Stimulated activated CD8-positive, alpha-beta memory T cell treated with anti-CD3 and anti-CD28 coated beads, Interleukin-4, amount 100 ng/mL, for 4 hours (primary cell): ENCODE results near the gene GPER1.

ENCODE experiments used
- DNase-seq, 2 donors: peaks; one replicate each; pipeline ENCODE4 v3.0.0-alpha.2; 2020; ENCODE audit warnings: low read depth in 2 of 2, low spot score in 1 of 2

GPER1 gene

GRCh38 chr7:1086588-1087464 lies 1.1 kb upstream of the GPER1 start:
- peak; percentile 36 to 55 for DNase-seq

- no peak for DNase-seq
Observed at GRCh38 chr7:1087465-1087814, 473 bp upstream of the GPER1 start.

- no peak for DNase-seq
Observed at GRCh38 chr7:1090236-1090635, 2.3 kb downstream of the GPER1 start.

GRCh38 chr7:1090686-1091643 lies 3.1 kb downstream of the GPER1 start:
- DNase-seq = no peak

- DNase-seq = no peak
Observed at GRCh38 chr7:1091644-1092027, 3.7 kb downstream of the GPER1 start.

- no peak for DNase-seq
Observed at GRCh38 chr7:1092161-1092632, 4.3 kb downstream of the GPER1 start.

- no peak for DNase-seq
Observed at GRCh38 chr7:1092806-1093501, 5.0 kb downstream of the GPER1 start.

GRCh38 chr7:1093502-1093843 lies 5.6 kb downstream of the GPER1 start:
- DNase-seq = no peak

- no peak for DNase-seq
Observed at GRCh38 chr7:1093916-1094508, 6.1 kb downstream of the GPER1 start.

- no peak for DNase-seq
Observed at GRCh38 chr7:1094870-1095269, 7.0 kb downstream of the GPER1 start.

GRCh38 chr7:1095621-1096155 lies 7.8 kb downstream of the GPER1 start:
- DNase-seq = no peak

- no peak for DNase-seq
Observed at GRCh38 chr7:1096156-1097119, 8.5 kb downstream of the GPER1 start.

GRCh38 chr7:1097120-1097504 lies 9.2 kb downstream of the GPER1 start:
- no peak for DNase-seq

GRCh38 chr7:1098243-1099153 lies 10.6 kb downstream of the GPER1 start:
- DNase-seq = no peak

GRCh38 chr7:1099154-1099542 lies 11.2 kb downstream of the GPER1 start:
- DNase-seq = no peak

GRCh38 chr7:1099637-1100036 lies 11.7 kb downstream of the GPER1 start:
- no peak for DNase-seq

- no peak for DNase-seq
Observed at GRCh38 chr7:1100386-1100785, 12.5 kb downstream of the GPER1 start.

- DNase-seq = no peak
Observed at GRCh38 chr7:1100834-1101562, 13.1 kb downstream of the GPER1 start.
